ENCODE measurements around the gene PRMT7. TPM values are rescaled to one million over a fixed set of nuclear protein-coding genes. Genes with fewer than 3 reads are reported as not detected.

PRMT7 gene, protein sequence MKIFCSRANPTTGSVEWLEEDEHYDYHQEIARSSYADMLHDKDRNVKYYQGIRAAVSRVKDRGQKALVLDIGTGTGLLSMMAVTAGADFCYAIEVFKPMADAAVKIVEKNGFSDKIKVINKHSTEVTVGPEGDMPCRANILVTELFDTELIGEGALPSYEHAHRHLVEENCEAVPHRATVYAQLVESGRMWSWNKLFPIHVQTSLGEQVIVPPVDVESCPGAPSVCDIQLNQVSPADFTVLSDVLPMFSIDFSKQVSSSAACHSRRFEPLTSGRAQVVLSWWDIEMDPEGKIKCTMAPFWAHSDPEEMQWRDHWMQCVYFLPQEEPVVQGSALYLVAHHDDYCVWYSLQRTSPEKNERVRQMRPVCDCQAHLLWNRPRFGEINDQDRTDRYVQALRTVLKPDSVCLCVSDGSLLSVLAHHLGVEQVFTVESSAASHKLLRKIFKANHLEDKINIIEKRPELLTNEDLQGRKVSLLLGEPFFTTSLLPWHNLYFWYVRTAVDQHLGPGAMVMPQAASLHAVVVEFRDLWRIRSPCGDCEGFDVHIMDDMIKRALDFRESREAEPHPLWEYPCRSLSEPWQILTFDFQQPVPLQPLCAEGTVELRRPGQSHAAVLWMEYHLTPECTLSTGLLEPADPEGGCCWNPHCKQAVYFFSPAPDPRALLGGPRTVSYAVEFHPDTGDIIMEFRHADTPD
- 35.1 and 45.9 TPM in 2 replicates for total RNA-seq

GRCh38 chr16:68310774-68311511 is at the start of gene PRMT7, which contains the start of gene SLC7A6OS:
PRMT7 (plus strand) TSS chr16:68311019; CDS start chr16:68315980, 4,961 bp downstream.
SLC7A6OS (minus strand) TSS chr16:68310946; CDS start chr16:68310926, 20 bp downstream.

DNA sequence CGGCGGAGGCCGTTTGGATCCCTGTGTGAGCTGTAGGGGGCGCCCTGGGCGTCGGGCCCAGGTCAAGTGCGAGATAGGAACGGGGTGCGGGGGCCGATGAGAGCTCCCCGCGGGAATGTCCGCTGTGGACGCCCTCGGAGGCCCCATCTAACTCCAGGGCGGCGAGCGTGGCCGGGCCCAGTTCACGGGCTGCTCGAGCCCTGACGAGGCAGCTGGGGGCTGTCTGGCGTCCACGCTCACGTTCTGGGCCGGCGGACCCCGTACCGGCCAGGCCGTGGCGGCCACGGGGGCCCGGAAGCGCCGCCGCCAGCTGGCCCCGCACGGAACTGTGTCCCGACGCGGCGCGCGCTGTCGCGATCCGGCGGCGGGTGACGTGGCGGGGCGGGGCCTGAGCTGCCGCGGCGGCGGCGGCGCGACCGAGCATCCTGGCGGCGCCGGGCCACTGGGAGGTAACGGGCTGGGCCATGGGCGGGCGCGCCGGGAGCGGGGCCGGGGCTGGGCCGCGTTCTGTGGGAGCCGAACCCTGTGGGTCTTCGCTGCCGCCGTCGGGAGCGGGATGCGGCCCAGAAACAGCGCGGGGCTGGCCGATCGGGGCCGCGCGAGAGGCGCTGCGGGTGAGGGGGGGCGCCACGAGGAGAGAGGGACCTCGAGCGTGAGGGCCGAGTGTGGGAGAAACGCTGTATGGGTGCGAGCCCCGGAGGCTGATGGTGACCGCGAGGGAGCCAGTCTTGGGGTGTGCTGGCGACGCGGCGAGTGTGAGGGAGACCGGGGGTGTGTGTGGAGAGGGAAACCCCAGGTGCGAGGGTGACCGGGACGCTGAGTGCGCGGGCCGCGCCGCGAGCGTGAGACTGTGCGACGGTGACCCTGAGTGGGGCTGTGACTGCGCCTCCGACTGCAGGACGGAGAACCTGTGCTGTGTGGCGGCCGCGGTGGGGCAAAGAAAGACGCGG is 46.4 kb upstream of the PRMT7 start, which contains the start of gene SLC7A6:
Gene SLC7A6, plus strand, starts transcription at position 399 of the 950 bp plus-strand sequence. CDS start 10,201 bp downstream, outside the sequence.

Small RNA genes within 50 kb of the gene (small RNA-seq; reads per million reads assigned to genes)
- gene RNU4-30P (not detected), gene RNU6-1262P (not detected)

Other genes starting within 250 kb of the PRMT7 start
- gene NFATC3, start 225.6 kb upstream of the PRMT7 start, total RNA-seq, result 32.3 and 39.0 TPM in 2 replicates
- gene ESRP2, start 74.9 kb upstream of the PRMT7 start, total RNA-seq, result 0.11 and 0.13 TPM in 2 replicates
- gene PLA2G15, start 65.6 kb upstream of the PRMT7 start, total RNA-seq, result 22.7 and 24.6 TPM in 2 replicates
- 35.3 and 41.3 TPM in 2 replicates for gene SLC7A6, start 46.5 kb upstream of the PRMT7 start, total RNA-seq
- gene SLC7A6OS, start 73 bp upstream of the PRMT7 start, total RNA-seq, result 12.0 and 12.4 TPM in 2 replicates
- gene SMPD3, start 137.5 kb downstream of the PRMT7 start, total RNA-seq, result 0.26 and 0.32 TPM in 2 replicates
- gene ZFP90, start 228.3 kb downstream of the PRMT7 start, total RNA-seq, result 38.3 and 47.2 TPM in 2 replicates

Measured in articular chondrocyte of knee joint (primary cell).